Stimulated activated CD4-positive, alpha-beta T cell treated with anti-CD3 and anti-CD28 coated beads, Interleukin-4, amount 100 ng/mL, for 48 hours (primary cell): ENCODE measurements around the gene DOCK10.
"Not testable (repeated sequence)": the region's sequence is repeated elsewhere in the genome, so short reads cannot be mapped to it uniquely, and the experiment has no call there.

ENCODE experiments used
- DNase-seq, 2 donors: peaks; one replicate each; pipeline ENCODE4 v3.0.0-alpha.2; 2020; ENCODE audit warnings: low read depth in 2 of 2

Gene DOCK10

DNA sequence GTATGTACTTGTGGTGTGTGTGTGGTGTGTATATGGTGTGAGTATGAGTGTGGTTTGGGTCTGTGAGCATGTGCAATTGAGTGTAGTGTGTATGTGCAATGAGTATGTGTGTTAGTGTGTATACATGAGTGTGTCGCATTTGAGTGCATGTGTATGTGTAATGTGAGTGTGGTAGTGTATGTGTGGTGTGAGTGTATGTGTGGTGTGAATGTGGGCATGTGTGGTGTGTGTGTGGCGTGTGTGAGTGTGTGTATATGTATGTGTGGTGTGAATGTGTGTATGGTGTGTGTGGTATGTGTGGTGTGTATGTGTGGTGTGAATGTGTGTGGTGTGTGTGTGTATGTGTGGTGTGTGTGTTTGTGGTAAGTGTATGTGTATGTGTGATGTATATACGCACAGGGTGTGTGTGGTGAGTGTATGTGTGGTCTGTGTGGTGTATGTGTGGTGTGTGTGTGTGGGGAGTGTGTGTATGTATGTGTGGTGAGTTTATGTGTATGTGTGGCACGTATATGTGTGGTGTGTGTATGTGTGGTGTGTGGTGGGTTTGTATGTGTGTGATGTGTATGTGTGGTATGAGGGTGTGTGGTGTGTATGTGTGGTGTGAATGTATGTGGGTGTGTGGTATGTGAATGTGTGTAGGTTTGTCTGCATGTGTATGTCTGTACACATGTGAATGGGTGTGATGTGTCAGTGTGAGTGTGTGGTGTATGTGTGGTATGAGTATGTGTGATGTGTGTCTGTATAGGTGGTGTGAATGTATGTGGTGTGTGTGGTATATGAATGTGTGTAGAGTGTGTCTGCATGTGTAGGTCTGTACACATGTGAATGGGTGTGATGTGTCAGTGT, 123.4 kb downstream of the DOCK10 start:
- no peak for DNase-seq

GRCh38 chr2:224917246-224917645, 125.0 kb downstream of the DOCK10 start:
- DNase-seq, result not testable (repeated sequence)

DNA sequence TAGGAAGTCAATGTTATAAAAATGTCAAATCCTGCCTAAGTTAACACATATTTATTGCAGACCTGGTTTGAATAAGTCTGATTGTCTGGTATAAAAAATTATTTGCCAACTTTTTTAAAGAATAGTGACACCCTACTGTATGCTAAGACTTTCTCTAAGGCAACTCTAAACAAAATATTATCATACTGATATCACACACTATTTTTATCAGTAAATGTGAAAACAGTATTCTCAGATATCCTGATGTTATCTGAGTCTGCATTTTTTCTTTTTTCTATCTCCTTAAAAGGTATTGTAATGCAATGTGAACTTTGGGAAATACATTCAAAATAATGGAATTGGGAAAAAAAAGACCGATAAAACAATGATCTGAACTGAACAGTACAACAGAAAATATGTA, 127.1 kb downstream of the DOCK10 start:
- DNase-seq, result no peak

DNA sequence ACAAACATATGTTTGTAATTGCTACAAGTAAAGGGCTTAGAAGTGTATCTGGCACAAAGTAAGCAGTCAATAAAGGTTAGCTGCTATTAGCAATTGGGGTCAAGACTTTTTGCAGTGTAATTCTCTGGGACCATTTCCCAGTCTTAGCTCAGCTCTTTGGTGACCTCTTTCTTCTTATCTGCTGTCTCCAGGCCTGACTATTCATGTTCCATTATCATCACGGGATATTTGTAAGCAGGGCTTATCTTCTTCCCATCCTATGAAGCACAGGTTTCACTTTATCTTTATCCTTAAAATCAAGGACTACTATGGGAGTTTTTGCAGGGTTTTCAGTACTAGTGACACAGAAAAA, 131.7 kb downstream of the DOCK10 start:
- no peak for DNase-seq

DNA sequence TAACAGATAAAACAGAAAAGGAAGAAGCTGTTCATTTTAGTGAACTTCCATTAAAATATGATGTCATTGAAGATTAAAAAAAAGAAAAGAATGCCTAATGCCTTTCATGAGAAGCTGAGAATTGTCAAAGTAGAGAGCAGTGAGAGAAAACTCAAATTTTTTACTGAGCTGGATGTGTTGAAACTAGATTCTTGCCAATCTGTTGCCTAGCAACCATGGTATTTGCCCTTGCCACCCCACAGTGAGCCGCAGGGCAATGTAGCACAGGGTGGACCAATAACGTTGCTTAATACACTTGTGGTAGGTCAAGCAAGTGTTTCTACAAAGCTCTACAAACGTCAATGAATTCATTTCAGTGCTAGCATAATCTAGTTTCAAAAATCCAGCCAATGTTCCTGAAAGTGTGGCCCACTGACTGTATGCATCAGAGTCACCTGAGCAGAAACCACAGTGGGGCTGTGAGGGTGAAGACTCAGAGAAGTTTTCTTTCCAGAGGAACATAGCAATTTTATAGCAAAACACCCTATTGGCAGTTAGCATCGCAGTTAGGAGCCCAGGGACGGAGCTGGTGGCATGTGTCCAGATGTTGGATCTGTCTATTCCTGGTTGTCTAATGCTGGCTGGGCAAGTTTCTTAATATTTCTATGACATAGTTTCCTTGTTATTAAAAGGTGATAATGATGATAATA, 132.2 kb downstream of the DOCK10 start:
- DNase-seq, result no peak

DNA sequence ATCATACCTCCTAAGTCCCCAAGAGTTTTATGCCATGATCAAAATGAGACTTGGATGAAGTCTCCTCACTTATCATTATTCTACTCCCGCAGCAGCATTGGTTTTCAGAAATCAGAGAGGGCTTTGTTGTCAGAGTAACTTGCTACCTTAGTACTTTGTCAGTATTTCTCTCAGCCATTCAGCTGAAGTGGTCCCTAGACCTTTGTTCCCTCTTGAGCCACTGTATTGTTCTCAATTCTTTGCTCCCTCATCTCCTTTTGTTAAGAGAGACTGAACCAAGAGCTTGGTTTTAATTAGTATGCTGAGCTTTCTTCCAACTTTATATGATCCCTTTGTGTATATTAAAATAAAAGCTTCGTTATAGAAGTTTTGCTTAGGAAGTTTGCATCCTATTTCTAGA, 133.4 kb downstream of the DOCK10 start:
- no peak for DNase-seq

DNA sequence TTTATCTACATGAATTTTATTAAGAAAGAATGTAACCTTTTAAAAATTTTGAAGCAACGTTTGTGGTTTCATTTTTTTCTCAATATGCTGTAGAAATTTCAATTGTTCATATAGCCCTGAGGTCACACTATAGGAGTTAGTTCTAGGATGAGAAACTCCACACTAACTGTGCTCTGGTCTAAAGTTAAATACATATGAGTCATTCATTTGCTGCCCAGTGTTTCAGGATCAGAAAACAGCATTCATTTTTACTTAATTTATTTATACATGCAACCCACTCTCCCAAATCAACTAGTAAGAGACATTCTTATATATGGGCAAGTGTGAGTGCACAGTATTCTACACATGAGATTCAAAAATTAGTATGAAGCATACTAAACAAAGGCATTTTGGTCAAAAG, 137.9 kb downstream of the DOCK10 start:
- DNase-seq, result no peak

DNA sequence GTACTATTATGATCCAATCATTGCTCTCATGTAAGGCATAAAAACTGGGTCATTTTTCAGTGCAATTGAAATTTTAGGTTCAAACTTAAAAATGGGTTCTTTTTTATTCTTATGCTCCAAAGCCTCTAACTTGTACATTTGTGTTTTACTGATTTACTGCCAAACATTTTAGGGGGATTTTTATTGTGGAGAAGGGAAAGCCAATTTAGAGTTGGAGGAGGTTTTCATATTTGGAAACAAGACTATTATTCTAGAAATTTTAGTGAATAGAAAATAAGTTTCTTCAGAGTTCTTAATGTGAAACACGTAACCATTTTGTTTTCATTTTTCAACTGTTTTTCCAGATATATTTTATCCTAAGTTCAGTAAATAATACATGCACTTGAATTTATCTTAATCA, 138.6 kb downstream of the DOCK10 start:
- DNase-seq, result no peak

DNA sequence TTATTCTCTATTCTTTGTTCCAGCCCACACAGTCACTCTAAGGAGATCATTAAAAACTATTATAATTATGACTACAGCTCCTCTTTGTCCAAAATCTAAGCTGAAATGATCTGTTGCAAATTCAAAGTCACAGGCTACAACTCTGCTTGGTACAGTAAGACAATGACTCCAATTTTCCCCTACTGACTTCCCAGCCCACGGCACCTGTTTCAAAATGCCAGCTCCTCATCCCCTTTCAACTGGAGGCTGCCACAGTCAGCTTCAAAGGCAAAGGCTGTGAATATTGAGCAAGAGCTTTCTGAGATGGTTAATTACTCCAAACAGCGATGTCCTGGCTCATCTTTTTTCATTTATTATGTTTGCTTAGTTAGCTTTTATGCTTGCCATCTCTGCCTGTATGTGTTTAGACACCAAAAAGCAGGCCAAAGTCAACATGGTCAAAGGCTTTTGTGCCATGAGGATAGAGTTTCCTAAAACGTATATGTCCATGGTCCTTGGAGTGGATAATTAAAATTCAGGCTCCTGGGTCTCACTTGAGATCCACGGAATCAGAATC, 141.1 kb downstream of the DOCK10 start:
- DNase-seq, result no peak

GRCh38 chr2:224895377-224895776, 146.9 kb downstream of the DOCK10 start:
- DNase-seq, result no peak

DNA sequence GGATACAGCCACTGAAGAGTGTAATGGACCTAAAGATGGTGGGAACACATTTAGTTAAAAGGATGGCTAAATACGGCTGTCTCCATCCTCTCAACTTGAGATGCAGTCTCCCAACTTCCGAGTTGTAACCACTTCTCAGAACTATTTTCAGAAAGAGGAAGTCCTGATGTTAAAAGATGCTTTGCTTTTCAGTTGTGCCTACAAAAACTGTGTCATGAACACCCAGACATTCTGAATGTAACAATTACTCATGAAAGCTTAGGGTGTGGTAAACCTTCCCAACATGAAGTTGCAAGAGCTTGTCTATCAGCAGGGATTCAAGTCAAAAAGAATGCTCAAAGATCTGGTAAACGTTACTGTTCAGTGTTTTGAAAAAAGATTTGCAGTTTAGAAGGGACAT, 147.9 kb downstream of the DOCK10 start:
- DNase-seq, result no peak

DNA sequence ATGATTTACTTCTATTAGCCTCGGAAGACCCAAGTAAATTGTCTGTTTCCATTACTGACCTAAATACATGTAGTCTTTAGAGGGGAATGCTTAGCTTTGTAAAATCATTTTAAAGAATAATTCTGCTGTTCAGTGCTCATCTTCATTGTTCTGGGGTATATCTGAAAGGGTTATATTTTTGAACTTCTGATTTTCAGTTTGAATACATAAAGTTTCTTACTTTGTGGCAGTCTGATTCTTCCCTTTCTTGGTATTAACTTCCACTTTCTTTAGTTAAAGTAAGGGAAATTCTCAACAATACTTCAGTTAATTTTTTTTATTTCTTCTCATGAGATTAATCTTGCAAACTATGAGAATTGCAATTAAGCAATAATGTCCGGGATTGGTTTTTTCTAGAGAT, 148.4 kb downstream of the DOCK10 start:
- no peak for DNase-seq

- DNase-seq, result no peak
Measured at GRCh38 chr2:224892574-224893204, 149.6 kb downstream of the DOCK10 start.

GRCh38 chr2:224890372-224890771, 151.9 kb downstream of the DOCK10 start:
- DNase-seq, result no peak

DNA sequence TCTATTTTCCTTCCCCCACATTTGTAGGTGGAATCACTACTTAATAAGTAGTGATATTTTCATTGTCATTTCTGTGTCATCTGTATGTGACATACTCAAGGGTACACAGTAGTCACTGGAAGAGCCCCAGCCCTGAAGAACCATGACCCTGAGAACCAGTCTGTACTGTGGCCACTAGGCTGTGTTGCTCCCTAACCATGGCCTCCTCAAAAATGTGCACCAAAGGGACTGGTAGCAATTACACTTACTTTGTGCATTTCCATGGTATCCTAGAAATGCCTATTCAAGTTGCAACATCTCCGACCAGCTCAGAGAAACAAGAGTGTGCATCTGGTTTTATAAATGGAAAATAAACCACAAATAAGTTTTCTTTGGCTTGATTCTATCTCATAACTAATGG, 155.1 kb downstream of the DOCK10 start:
- DNase-seq, result no peak

DNA sequence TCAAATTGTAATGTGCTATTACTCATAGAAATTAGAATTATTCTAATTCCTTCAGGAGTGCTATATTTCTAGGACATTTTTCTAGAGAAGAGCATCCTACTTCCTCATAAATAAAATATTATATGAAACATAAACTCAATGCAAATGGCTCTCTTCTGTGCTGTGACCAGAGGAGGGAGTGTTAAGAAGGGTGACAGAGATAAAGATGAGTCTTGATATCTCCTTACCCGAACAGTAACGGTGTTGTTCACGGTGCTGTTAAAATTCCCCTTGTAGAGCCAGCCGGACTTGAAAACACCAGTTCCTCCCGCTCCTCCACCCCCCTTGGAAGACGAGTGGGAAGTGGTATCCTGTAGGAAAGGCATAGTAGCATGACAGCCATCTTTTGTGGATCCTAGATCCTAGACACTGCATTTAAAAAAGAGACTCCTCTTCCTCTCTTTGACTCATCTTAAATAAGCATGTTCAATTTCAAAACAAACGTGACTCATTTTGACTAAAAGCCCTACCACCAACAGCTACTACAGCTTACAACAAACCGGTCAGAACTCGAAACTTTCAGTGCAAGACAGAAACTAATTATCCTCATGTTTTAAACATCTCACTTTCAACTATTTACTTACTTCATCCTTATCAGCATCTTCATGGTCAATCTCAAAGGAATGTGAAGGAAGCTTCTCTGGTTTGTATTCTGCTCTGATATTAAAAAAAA, 156.3 kb downstream of the DOCK10 start:
- no peak for DNase-seq

- DNase-seq, result no peak
Measured at GRCh38 chr2:224885291-224885690, 157.0 kb downstream of the DOCK10 start.

GRCh38 chr2:224884188-224884587, 158.1 kb downstream of the DOCK10 start:
- no peak for DNase-seq

DNA sequence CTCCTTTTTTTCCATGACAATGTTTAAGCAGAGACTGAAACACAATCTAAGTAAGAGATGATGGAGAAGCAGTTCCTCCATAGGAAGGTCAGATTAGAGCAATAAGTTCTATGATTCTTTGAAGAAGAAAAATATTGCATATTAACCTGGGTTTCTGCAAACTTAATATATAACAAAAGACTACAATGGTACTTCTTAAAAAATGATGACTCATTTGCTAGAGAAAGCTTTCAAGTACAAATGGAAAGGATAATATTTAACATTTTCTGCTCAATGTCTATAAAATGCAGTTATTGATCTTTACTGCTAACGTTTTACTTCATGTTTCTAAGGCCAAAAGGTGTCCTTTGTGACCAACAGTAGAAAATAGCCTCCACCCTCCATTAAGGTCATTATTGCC, 158.6 kb downstream of the DOCK10 start:
- no peak for DNase-seq

GRCh38 chr2:224883172-224883516, 159.1 kb downstream of the DOCK10 start:
- no peak for DNase-seq

DNA sequence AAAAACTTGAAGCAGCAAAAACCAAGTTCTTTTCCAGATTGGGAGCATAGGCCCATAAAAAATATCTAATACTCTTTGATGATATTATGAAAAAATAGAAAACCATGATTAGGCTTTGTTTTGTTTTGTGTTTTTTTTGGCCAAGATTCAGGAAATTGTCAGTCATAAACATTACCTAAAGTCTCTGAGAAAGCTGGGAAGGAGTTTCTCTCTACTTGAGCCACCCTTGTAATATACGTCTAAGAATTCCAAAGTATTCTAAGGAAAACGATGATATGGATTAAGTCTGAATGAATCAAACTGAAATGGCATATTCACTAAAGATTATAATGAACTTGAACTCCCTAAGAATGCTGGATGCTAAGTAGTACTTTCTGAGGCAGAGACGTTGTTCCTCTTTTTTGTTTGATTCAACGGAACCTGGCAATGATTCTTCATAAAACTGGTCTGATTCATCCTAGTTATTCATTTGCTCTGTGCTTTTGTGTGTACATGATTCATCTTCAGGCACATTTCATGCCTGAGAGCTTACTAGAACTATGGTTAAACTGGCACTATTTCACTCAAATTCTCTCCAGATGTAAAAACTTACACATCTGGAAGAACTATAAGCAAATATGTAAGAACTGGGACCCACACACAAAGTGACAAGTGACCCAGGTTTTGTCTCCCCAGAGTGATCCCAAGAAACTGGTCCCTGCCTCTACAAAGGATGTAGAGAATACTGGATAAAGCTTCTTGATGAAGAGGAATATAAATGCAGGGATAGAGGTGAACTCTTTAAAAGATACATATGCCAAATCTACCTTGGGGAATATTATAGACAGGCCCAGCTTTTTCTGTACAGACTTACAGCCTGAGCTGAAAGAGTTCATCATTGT, 159.7 kb downstream of the DOCK10 start:
- no peak for DNase-seq
